Stimulated activated CD4-positive, alpha-beta T cell treated with anti-CD3 and anti-CD28 coated beads, Interleukin-1b, Interleukin-23, amount 100 ng/mL, for 4 hours (primary cell): ENCODE measurements around the gene TCHHL1.

ENCODE experiments used
- DNase-seq, 2 donors: peaks; one replicate each; pipeline ENCODE4 v3.0.0-alpha.2; 2020; ENCODE audit warnings: low read depth in 2 of 2

The TCHHL1 gene

DNA sequence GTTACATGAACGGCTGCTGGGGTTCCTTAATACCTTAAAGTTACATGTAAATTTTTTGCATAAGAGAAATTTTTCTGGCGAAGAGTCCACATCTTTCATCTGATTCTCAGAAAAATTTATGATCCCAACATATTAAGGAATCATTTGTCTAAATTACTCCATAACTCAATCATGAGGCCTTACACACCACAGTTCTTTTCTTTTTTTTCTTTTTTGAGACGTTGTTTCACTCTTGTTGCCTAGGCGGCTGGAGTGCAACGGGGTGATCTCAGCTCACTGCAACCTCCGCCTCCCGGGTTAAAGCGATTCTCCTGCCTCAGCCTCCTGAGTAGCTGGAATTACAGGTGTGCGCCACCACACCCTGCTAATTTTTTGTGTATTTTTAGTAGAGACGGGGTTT, 50.0 kb downstream of the TCHHL1 start:
- DNase-seq: no peak

GRCh38 chr1:152036267-152037216, 52.3 kb downstream of the TCHHL1 start, which contains the start of gene S100A11:
Gene S100A11, minus strand, starts transcription at chr1:152037004. Its CDS starts 89 bp downstream, at chr1:152036915.
- DNase-seq: peak; percentile 60 to 69

DNA sequence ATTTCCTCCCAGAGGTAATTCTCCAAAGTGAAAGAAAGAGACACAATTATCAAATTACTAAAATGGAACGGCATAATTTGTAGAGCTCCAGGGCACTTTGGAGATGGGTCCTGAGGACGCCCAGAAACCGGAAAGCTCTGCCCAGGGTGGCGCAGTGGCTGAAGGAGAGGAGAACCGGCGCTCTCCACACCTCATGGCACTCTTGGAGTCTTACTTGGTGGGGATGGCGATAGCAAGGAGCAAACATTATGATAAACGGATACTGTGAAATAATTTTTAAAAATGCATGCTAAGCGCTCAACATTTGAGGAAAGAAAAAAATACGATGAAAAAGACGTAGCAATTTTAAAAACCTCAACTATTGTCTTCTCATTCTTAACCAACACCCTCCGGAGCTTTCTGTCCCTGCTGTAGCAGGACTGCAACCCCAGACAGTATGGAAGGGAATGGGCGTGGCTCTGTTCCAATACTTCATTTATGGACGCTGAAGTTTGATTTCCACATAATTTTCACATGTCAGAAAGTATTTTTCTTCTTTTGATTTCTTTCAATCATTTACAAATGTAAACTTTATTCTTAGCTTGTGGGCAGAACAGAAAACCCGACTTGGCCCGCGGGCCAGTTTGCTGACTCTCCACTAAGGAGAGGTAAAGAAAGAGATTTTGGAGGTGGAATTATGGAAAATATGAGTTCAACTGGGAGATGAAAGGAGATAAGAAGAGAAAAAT, 53.2 kb downstream of the TCHHL1 start:
- DNase-seq: no peak

DNA sequence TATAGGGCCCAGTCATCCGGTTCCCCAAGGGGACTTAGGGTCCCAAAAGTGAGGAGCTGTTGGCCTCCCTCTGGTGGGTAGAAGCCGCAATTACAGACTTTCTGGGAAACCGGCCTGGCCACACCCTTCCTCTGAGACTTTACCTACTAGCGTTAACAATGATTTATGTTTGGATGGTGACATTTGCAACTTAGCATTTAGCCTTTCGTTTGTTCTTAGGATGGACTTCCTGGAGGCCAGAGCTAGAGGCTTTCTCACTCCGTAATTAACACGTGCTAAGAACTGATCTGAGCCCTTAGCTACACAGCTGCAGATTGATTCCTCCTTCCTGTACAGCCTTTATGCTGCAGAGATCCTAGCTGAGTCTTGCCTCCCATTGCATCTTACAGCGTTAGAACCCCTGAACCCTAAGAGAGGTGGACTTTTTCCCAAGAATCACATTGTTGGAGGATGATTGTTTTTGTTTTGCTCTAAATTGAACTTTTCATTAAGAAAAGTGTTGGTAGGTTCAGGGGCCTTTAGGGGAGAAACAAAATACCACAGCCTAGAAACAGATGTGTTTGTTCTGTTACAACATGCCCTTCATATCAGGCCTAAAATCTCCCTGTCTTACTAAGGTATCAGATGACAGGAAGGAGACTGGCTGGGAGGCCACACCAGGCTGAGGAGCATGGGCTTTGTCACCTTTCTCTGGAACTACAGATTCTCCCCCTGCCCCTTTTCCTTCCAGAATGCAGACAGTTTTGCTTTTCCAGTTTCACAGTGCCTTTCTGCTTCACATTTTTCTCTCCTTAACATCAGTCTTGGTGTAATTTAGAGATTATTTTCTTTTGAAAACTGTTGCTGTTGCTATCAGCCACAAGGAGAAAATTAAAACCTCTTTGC, 54.0 kb downstream of the TCHHL1 start:
- DNase-seq: peak; percentile 42 to 44

DNA sequence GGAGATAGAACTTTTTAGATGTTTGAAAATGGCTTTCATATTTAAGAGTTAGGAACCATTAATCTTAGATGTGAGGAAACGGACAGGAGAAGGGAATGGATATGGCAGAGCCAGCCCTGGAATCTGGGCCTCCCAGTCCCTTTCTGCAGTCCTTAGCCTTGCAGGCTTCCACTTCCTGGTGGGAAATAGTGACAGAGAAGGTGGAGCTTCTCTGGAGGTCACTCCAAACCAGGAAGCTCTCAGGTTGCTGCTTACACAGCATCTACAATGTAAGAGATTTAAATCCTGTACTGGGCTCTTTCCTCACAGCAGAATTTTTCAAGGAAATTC, 54.6 kb downstream of the TCHHL1 start:
- no peak for DNase-seq
